ENCODE data around the gene MEAF6. TPM values are rescaled to one million over a fixed set of nuclear protein-coding genes. Genes with fewer than 3 reads are reported as not detected.

Gene MEAF6
- total and polyA plus RNA-seq, 2 experiments from 2014 or later: 60.1 to 64.5 TPM

DNA sequence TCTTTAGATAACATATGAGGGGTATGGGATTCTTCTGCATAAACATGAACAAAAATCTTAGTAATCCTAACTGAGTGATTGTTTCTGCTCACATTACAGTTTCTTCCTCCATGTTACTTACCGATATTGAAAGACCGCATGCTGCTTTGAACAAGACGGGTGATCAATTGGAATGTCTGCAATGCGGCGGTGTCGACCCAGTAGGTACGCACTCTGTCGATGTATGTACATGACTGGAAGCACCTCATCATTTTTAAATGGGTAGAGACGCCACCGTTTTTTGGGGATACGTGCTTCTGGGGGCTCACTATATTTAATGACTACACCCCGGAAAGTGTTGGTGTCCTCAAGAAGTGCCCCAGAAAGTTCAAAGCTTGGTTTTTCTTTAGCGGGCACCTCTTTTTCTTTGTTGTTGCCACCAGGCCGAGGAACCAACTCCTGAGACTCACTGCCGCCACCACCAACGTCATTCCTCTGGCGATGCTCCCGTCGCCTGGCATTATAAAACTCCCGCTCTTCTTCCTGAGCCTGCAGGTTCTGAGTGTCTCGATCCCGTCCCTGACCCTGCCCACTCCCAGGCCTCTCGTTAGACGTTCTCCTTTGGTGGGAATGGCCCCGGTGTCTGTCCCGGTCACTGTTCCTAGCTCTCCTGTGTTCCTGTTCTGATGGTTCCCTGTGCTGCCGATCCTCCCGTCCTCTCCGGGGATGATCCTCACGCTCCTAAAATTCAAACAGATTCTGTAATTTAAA lies 25.6 kb upstream of the MEAF6 start:
- H3K4me3 Mint-ChIP-seq: no peak overlapping the region
- no peaks in the 10 kb centered on the region for H3K4me1 Mint-ChIP-seq
- Histone ChIP-seq H3F3A (replicated peaks; ENCODE audit: low read depth) (no peaks in the 10 kb centered on the region), H3K4me3 (no peak overlapping the region), H3K9me2 (ENCODE audit: insufficient read depth) (no peaks in the 10 kb centered on the region), H3K27ac (ENCODE audit: low read depth) (no peak overlapping the region), H3K4me2 (no peak overlapping the region), H3K79me2 (replicated peaks; ENCODE audit: insufficient read depth) (peaks cover 9% of the 10 kb centered on the region; the same call in 1 of the 2 replicates), H4K20me1 (replicated peaks; ENCODE audit: insufficient read depth) (peaks cover 11% of the 10 kb centered on the region), H3K4me1 (ENCODE audit: insufficient read depth) (no peaks in the 10 kb centered on the region), H2AFZ (no peak overlapping the region), H3K36me3 (ENCODE audit: insufficient read depth) (peaks cover 4% of the 10 kb centered on the region), H3K27me3 (ENCODE audit: insufficient read depth) (no peaks in the 10 kb centered on the region)
- no peak for ATAC-seq
- peaks cover 3% of the 10 kb centered on the region for H3K27me3 Mint-ChIP-seq (ENCODE audit: insufficient read depth, low read depth, poor library complexity)
- H3K27ac Mint-ChIP-seq: no peak overlapping the region
- no peaks in the 10 kb centered on the region for H3K9me3 Mint-ChIP-seq
- TF ChIP-seq EZH2phosphoT487 (IDR thresholded peaks at IDR 0.05; ENCODE audit: unreplicated experiment) (no peak), EZH2 (IDR thresholded peaks at IDR 0.05; ENCODE audit: low read depth, unreplicated experiment) (no peak), JUNB (IDR thresholded peaks at IDR 0.05; ENCODE audit: unreplicated experiment) (no peak), ZNF114 (CRISPR knock-in tag; IDR thresholded peaks at IDR 0.05) (no peak), NANOG (IDR thresholded peaks at IDR 0.05; ENCODE audit: borderline replicate concordance) (no peak), CREB1 (CRISPR knock-in tag; IDR thresholded peaks at IDR 0.05; ENCODE audit: low read depth) (no peak), ZNF331 (CRISPR knock-in tag; IDR thresholded peaks at IDR 0.05; ENCODE audit: low read depth) (no peak), STAT1 (IDR thresholded peaks at IDR 0.05; ENCODE audit: unreplicated experiment) (no peak), POLR2AphosphoS5 (IDR thresholded peaks at IDR 0.05; ENCODE audit: low read depth) (no peak)
- TF ChIP-seq, protein P1, sequence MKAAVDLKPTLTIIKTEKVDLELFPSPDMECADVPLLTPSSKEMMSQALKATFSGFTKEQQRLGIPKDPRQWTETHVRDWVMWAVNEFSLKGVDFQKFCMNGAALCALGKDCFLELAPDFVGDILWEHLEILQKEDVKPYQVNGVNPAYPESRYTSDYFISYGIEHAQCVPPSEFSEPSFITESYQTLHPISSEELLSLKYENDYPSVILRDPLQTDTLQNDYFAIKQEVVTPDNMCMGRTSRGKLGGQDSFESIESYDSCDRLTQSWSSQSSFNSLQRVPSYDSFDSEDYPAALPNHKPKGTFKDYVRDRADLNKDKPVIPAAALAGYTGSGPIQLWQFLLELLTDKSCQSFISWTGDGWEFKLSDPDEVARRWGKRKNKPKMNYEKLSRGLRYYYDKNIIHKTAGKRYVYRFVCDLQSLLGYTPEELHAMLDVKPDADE (IDR thresholded peaks at IDR 0.05): no peak
- TF ChIP-seq, protein P2, sequence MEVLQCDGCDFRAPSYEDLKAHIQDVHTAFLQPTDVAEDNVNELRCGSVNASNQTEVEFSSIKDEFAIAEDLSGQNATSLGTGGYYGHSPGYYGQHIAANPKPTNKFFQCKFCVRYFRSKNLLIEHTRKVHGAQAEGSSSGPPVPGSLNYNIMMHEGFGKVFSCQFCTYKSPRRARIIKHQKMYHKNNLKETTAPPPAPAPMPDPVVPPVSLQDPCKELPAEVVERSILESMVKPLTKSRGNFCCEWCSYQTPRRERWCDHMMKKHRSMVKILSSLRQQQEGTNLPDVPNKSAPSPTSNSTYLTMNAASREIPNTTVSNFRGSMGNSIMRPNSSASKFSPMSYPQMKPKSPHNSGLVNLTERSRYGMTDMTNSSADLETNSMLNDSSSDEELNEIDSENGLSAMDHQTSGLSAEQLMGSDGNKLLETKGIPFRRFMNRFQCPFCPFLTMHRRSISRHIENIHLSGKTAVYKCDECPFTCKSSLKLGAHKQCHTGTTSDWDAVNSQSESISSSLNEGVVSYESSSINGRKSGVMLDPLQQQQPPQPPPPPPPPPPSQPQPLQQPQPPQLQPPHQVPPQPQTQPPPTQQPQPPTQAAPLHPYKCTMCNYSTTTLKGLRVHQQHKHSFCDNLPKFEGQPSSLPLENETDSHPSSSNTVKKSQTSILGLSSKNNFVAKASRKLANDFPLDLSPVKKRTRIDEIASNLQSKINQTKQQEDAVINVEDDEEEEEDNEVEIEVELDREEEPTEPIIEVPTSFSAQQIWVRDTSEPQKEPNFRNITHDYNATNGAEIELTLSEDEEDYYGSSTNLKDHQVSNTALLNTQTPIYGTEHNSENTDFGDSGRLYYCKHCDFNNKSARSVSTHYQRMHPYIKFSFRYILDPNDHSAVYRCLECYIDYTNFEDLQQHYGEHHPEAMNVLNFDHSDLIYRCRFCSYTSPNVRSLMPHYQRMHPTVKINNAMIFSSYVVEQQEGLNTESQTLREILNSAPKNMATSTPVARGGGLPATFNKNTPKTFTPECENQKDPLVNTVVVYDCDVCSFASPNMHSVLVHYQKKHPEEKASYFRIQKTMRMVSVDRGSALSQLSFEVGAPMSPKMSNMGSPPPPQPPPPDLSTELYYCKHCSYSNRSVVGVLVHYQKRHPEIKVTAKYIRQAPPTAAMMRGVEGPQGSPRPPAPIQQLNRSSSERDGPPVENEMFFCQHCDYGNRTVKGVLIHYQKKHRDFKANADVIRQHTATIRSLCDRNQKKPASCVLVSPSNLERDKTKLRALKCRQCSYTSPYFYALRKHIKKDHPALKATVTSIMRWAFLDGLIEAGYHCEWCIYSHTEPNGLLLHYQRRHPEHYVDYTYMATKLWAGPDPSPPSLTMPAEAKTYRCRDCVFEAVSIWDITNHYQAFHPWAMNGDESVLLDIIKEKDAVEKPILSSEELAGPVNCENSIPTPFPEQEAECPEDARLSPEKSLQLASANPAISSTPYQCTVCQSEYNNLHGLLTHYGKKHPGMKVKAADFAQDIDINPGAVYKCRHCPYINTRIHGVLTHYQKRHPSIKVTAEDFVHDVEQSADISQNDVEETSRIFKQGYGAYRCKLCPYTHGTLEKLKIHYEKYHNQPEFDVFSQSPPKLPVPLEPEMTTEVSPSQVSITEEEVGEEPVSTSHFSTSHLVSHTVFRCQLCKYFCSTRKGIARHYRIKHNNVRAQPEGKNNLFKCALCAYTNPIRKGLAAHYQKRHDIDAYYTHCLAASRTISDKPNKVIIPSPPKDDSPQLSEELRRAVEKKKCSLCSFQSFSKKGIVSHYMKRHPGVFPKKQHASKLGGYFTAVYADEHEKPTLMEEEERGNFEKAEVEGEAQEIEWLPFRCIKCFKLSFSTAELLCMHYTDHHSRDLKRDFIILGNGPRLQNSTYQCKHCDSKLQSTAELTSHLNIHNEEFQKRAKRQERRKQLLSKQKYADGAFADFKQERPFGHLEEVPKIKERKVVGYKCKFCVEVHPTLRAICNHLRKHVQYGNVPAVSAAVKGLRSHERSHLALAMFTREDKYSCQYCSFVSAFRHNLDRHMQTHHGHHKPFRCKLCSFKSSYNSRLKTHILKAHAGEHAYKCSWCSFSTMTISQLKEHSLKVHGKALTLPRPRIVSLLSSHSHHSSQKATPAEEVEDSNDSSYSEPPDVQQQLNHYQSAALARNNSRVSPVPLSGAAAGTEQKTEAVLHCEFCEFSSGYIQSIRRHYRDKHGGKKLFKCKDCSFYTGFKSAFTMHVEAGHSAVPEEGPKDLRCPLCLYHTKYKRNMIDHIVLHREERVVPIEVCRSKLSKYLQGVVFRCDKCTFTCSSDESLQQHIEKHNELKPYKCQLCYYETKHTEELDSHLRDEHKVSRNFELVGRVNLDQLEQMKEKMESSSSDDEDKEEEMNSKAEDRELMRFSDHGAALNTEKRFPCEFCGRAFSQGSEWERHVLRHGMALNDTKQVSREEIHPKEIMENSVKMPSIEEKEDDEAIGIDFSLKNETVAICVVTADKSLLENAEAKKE (CRISPR knock-in tag; IDR thresholded peaks at IDR 0.05): no peak
- TF ChIP-seq, protein P3, sequence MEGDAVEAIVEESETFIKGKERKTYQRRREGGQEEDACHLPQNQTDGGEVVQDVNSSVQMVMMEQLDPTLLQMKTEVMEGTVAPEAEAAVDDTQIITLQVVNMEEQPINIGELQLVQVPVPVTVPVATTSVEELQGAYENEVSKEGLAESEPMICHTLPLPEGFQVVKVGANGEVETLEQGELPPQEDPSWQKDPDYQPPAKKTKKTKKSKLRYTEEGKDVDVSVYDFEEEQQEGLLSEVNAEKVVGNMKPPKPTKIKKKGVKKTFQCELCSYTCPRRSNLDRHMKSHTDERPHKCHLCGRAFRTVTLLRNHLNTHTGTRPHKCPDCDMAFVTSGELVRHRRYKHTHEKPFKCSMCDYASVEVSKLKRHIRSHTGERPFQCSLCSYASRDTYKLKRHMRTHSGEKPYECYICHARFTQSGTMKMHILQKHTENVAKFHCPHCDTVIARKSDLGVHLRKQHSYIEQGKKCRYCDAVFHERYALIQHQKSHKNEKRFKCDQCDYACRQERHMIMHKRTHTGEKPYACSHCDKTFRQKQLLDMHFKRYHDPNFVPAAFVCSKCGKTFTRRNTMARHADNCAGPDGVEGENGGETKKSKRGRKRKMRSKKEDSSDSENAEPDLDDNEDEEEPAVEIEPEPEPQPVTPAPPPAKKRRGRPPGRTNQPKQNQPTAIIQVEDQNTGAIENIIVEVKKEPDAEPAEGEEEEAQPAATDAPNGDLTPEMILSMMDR (conservative IDR thresholded peaks at IDR 0.05; ENCODE audit: low read depth in 2 of 2): no peak
- TF ChIP-seq, protein P4, sequence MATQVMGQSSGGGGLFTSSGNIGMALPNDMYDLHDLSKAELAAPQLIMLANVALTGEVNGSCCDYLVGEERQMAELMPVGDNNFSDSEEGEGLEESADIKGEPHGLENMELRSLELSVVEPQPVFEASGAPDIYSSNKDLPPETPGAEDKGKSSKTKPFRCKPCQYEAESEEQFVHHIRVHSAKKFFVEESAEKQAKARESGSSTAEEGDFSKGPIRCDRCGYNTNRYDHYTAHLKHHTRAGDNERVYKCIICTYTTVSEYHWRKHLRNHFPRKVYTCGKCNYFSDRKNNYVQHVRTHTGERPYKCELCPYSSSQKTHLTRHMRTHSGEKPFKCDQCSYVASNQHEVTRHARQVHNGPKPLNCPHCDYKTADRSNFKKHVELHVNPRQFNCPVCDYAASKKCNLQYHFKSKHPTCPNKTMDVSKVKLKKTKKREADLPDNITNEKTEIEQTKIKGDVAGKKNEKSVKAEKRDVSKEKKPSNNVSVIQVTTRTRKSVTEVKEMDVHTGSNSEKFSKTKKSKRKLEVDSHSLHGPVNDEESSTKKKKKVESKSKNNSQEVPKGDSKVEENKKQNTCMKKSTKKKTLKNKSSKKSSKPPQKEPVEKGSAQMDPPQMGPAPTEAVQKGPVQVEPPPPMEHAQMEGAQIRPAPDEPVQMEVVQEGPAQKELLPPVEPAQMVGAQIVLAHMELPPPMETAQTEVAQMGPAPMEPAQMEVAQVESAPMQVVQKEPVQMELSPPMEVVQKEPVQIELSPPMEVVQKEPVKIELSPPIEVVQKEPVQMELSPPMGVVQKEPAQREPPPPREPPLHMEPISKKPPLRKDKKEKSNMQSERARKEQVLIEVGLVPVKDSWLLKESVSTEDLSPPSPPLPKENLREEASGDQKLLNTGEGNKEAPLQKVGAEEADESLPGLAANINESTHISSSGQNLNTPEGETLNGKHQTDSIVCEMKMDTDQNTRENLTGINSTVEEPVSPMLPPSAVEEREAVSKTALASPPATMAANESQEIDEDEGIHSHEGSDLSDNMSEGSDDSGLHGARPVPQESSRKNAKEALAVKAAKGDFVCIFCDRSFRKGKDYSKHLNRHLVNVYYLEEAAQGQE (IDR thresholded peaks at IDR 0.05; ENCODE audit: unreplicated experiment): no peak
- DNase-seq (ENCODE audit: low spot score): no peak
- H3K36me3 Mint-ChIP-seq (ENCODE audit: low read depth): peaks cover 59% of the 10 kb centered on the region
